Psoas muscle (tissue), 8 donors: ENCODE data around the gene RPS6KA3. TPM values are rescaled to one million over a fixed set of nuclear protein-coding genes. Genes with fewer than 3 reads are reported as not detected.

Experiments
- ATAC-seq, 4 donors: fragments of 200-7000 bp; cut with Tn5 transposase; one replicate each; pipeline ENCODE4 v1.9.1; 2020; ENCODE audit warnings: moderate library complexity in 3 of 4, mild to moderate bottlenecking in 2 of 4
- DNase-seq, 2 donors: peaks; one replicate each; pipeline ENCODE4 v3.0.0-alpha.2; 2020
- H3K27ac ChIP-seq: fragments of 200-600 bp; one replicate; pipeline ENCODE4 v1.8.0; 2022
- H3K27me3 ChIP-seq, 3 donors: fragments of 200-600 bp in 1 of 3; one replicate each; pipeline versions ENCODE4 v1.6.1 to v1.8.0; 2013 to 2022; ENCODE audit warnings: low read length in 2 of 3, mild to moderate bottlenecking in 2 of 3, moderate library complexity in 1 of 3; ENCODE audit not compliant: insufficient read depth in 3 of 3
- H3K36me3 ChIP-seq, 2 donors: fragments of 200-600 bp in 1 of 2; one replicate each; pipeline versions ENCODE4 v1.6.1 to v1.8.0; 2013 to 2022; ENCODE audit warnings: low read depth in 1 of 2, mild to moderate bottlenecking in 1 of 2, moderate library complexity in 1 of 2; ENCODE audit not compliant: insufficient read depth in 1 of 2
- H3K4me1 ChIP-seq: fragments of 200-600 bp; one replicate; pipeline ENCODE4 v1.8.0; 2022
- H3K4me3 ChIP-seq: fragments of 200-600 bp; one replicate; pipeline ENCODE4 v1.8.0; 2022; ENCODE audit warnings: mild to moderate bottlenecking
- H3K9me3 ChIP-seq: fragments of 200-600 bp; one replicate; pipeline ENCODE4 v1.8.0; 2022
- CTCF ChIP-seq: fragments of 200-600 bp; IDR thresholded peaks from one replicate; pipeline ENCODE4 v1.8.0; 2022; ENCODE audit warnings: antibody characterized with exemption
- WGBS, 3 donors: extraction: QIAGEN DNeasy Blood & Tissue Kit; methylation state at CpG; one replicate each; pipeline versions ENCODE4 v1.1.6 to v1.1.7; 2013; 5-methylcytosine and 5-hydroxymethylcytosine counted together
- intact Hi-C, 2 donors: fragments of 100-400 bp; cut with DNase I; formaldehyde crosslinking; loops; one replicate each; pipeline versions ENCODE4 v1.11.0 to v1.14.2; 2022
- polyA plus RNA-seq, 3 donors: library from polyadenylated mRNA; stranded (reverse); fragments of 200-250 nt; gene quantifications; one replicate each; pipeline ENCODE4 v1.2.3, GENCODE V29; 2013
- total RNA-seq, 4 donors: library from RNA; stranded (reverse); fragmentation: NEBNext Ultra II Directional in 2 of 4; extraction: Animal tissue kit (Norgen Biotek cat#: 25700) in 2 of 4; gene quantifications; one replicate each; pipeline versions ENCODE4 v1.2.1 to v1.2.4, GENCODE V29; 2021 to 2023
- donor health status: healthy with polysubstance abuse.
- donor health status: DM: no; HTN: no; CAD: no; lungs with moderate emphysema.
- donor health status: Bipolar disorder and iron deficiency.
- donor health status: healthy.
- donor health status: DM: yes; HTN: yes; CAD: no.
- donor health status: DM: no; HTN: no; CAD: no.
- donor health status: DM: no; HTN: no; CAD: no.
- donor health status: DM: yes; HTN: yes; CAD: no.

Gene RPS6KA3
- total and polyA plus RNA-seq, 7 donors = 35.4 to 91.9 (median 66.2) TPM

GRCh38 chrX:20230406-20230805 is 36.3 kb downstream of the RPS6KA3 start:
- peaks cover 2% of the 10 kb centered on the region for H3K9me3 ChIP-seq
- peaks cover 0 to 11% (median 0%) of the 10 kb centered on the region in 3 donors for H3K27me3 ChIP-seq
- peaks cover 5% of the 10 kb centered on the region for H3K4me1 ChIP-seq
- no peak overlapping the region for H3K4me3 ChIP-seq
- no peak for DNase-seq
- H3K36me3 ChIP-seq = peaks cover 0 to 15% of the 10 kb centered on the region in 2 donors
- ATAC-seq = no peak
- 89 to 98% (median 96%) methylated on average over 3 of the region's 3 CpGs for WGBS, 3 donors
- intact Hi-C loops = no loop called here
- TF ChIP-seq CTCF = no peak
- no peak overlapping the region for H3K27ac ChIP-seq

GRCh38 chrX:20229155-20229554 is 37.6 kb downstream of the RPS6KA3 start:
- ATAC-seq (no peak), DNase-seq (no peak)
- peaks cover 0 to 15% (median 0%) of the 10 kb centered on the region in 3 donors for H3K27me3 ChIP-seq
- WGBS, 3 donors = 55 to 92% (median 75%) methylated on average over 3 of the region's 3 CpGs
- H3K9me3 ChIP-seq = no peaks in the 10 kb centered on the region
- no peak overlapping the region for H3K27ac ChIP-seq
- peaks cover 5% of the 10 kb centered on the region for H3K4me1 ChIP-seq
- no peak overlapping the region for H3K4me3 ChIP-seq
- no peak for TF ChIP-seq CTCF
- intact Hi-C loops = no loop called here
- peaks cover 0 to 15% of the 10 kb centered on the region in 2 donors for H3K36me3 ChIP-seq

GRCh38 chrX:20228245-20228644 is 38.5 kb downstream of the RPS6KA3 start:
- no peak overlapping the region for H3K27ac ChIP-seq
- intact Hi-C loops = no loop called here
- ATAC-seq (peak in 1 of 4 donors; percentile 36), DNase-seq (no peak)
- TF ChIP-seq CTCF = no peak
- peaks cover 5% of the 10 kb centered on the region for H3K4me1 ChIP-seq
- no peak overlapping the region for H3K4me3 ChIP-seq
- peaks cover 0 to 15% (median 0%) of the 10 kb centered on the region in 3 donors for H3K27me3 ChIP-seq
- H3K9me3 ChIP-seq = no peaks in the 10 kb centered on the region
- 48 to 56% (median 53%) methylated on average over 2 of the region's 2 CpGs for WGBS, 3 donors
- H3K36me3 ChIP-seq = peaks cover 0 to 10% of the 10 kb centered on the region in 2 donors

GRCh38 chrX:20227116-20227515 is 39.6 kb downstream of the RPS6KA3 start:
- peaks cover 0 to 15% (median 0%) of the 10 kb centered on the region in 3 donors for H3K27me3 ChIP-seq
- peak in 2 of 4 donors; percentile 50 to 60 for ATAC-seq
- H3K9me3 ChIP-seq = no peaks in the 10 kb centered on the region
- H3K27ac ChIP-seq = no peak overlapping the region
- H3K4me3 ChIP-seq = no peak overlapping the region
- H3K4me1 ChIP-seq = peaks cover 5% of the 10 kb centered on the region
- TF ChIP-seq CTCF = no peak
- intact Hi-C loops = no loop called here
- 20 to 22% (median 21%) methylated on average over 2 of the region's 2 CpGs for WGBS, 3 donors
- H3K36me3 ChIP-seq = peaks cover 0 to 3% of the 10 kb centered on the region in 2 donors
- no peak for DNase-seq

GRCh38 chrX:20225488-20225833 is 41.2 kb downstream of the RPS6KA3 start:
- H3K4me1 ChIP-seq = no peaks in the 10 kb centered on the region
- H3K27ac ChIP-seq = peak overlapping the region; percentile 42
- no peak for TF ChIP-seq CTCF
- H3K4me3 ChIP-seq = no peak overlapping the region
- H3K9me3 ChIP-seq = no peaks in the 10 kb centered on the region
- intact Hi-C loops = no loop called here
- peaks cover 0 to 15% (median 0%) of the 10 kb centered on the region in 3 donors for H3K27me3 ChIP-seq
- ATAC-seq = peak in 2 of 4 donors; percentile 19 to 34
- 16 to 53% (median 27%) methylated on average over 1 of the region's 1 CpG for WGBS, 3 donors
- DNase-seq = no peak
- H3K36me3 ChIP-seq = no peaks in the 10 kb centered on the region
